NCI-H1105 (cell line): ENCODE results near the gene OR10H3.
"Not testable (repeated sequence)": the region's sequence is repeated elsewhere in the genome, so short reads cannot be mapped to it uniquely, and the experiment has no call there.

ENCODE experiments used
- DNase-seq: peaks from one replicate; lab custom pipeline; 2025; lab: John Stamatoyannopoulos, UW

The OR10H3 gene

GRCh38 chr19:15737722-15738121 is at the start of gene OR10H3:
TSS of gene OR10H3 (plus strand) at chr19:15737985. CDS start at chr19:15741393, 3,408 bp downstream.
- DNase-seq = no peak

GRCh38 chr19:15696654-15697194 is 41.1 kb upstream of the OR10H3 start:
- no peak for DNase-seq

GRCh38 chr19:15701757-15702533 is 35.8 kb upstream of the OR10H3 start:
- DNase-seq = no peak

- DNase-seq = peak; percentile 52
These were observed 35.3 kb upstream of the OR10H3 start for GRCh38 chr19:15702534-15702930.

- DNase-seq = no peak
These were observed 23.1 kb upstream of the OR10H3 start for GRCh38 chr19:15714638-15715037.

GRCh38 chr19:15715642-15716041 is 22.1 kb upstream of the OR10H3 start:
- DNase-seq = no peak

GRCh38 chr19:15717809-15718208 is 20.0 kb upstream of the OR10H3 start:
- DNase-seq = no peak

- no peak for DNase-seq
These were observed 16.5 kb upstream of the OR10H3 start for GRCh38 chr19:15721268-15721667.

- DNase-seq = no peak
These were observed 14.8 kb upstream of the OR10H3 start for GRCh38 chr19:15722956-15723355.

GRCh38 chr19:15727724-15728123 is 10.1 kb upstream of the OR10H3 start, which contains the start of gene OR10H2:
TSS of gene OR10H2 (plus strand) at chr19:15728024. CDS start at chr19:15728044, 20 bp downstream.
- no peak for DNase-seq

- DNase-seq = no peak
These were observed 7.2 kb upstream of the OR10H3 start for GRCh38 chr19:15730538-15730937.

GRCh38 chr19:15732388-15732787 is 5.4 kb upstream of the OR10H3 start:
- DNase-seq = no peak

GRCh38 chr19:15733895-15734294 is 3.9 kb upstream of the OR10H3 start:
- no peak for DNase-seq

- no peak for DNase-seq
These were observed 3.0 kb downstream of the OR10H3 start for GRCh38 chr19:15740785-15741184.

- no peak for DNase-seq
These were observed 10.5 kb downstream of the OR10H3 start for GRCh38 chr19:15748239-15748638.

- DNase-seq = no peak
These were observed 20.6 kb downstream of the OR10H3 start for GRCh38 chr19:15758379-15758778.

- no peak for DNase-seq
These were observed 22.3 kb downstream of the OR10H3 start for GRCh38 chr19:15759962-15760565.

- no peak for DNase-seq
These were observed 31.8 kb downstream of the OR10H3 start for GRCh38 chr19:15769586-15769985.

GRCh38 chr19:15774159-15774558 is 36.4 kb downstream of the OR10H3 start:
- not testable (repeated sequence) for DNase-seq

GRCh38 chr19:15775249-15775648 is 37.5 kb downstream of the OR10H3 start:
- DNase-seq = no peak

GRCh38 chr19:15776264-15776663 is 38.5 kb downstream of the OR10H3 start:
- DNase-seq = no peak

GRCh38 chr19:15776991-15777970 is 39.5 kb downstream of the OR10H3 start:
- DNase-seq = no peak
